ENCODE data around the gene EXOC7.
"Not testable (repeated sequence)": the region's sequence is repeated elsewhere in the genome, so short reads cannot be mapped to it uniquely, and the experiment has no call there.

EXOC7 gene

DNA sequence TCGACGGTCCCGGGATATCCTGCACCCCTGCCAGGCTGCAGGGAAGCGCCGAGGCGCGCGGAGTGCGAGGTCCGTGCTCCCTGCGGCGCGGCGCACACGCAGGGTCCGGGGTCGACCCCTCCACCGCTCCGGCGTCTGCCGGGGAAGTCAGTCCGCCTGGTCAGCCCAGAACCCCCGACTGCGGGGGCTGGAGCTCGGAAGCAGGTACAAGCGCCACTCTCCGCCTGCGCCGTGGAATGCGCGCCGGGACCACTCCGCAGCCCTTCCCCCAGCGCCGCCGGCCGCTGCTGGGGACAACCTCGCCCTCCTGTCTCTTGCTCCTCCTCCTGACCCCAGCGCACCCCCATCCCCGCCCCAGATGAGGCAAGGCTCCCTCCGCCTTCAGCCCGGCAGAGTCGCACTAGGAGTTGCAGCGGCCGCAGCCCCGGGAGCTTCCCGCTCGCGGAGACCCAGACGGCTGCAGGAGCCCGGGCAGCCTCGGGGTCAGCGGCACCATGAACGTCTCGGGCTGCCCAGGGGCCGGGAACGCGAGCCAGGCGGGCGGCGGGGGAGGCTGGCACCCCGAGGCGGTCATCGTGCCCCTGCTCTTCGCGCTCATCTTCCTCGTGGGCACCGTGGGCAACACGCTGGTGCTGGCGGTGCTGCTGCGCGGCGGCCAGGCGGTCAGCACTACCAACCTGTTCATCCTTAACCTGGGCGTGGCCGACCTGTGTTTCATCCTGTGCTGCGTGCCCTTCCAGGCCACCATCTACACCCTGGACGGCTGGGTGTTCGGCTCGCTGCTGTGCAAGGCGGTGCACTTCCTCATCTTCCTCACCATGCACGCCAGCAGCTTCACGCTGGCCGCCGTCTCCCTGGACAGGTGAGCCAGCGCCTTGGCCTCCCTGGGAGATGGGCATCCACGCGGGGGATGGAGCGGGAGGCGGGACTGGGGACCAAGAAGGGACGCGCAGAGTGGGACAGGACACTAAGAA lies 28.9 kb downstream of the EXOC7 start, which contains the start of gene GALR2:
Gene GALR2, plus strand, starts transcription at position 392 of the 974 bp plus-strand sequence. Its CDS starts 103 bp downstream, at position 495.
- DNase-seq = no peak

DNA sequence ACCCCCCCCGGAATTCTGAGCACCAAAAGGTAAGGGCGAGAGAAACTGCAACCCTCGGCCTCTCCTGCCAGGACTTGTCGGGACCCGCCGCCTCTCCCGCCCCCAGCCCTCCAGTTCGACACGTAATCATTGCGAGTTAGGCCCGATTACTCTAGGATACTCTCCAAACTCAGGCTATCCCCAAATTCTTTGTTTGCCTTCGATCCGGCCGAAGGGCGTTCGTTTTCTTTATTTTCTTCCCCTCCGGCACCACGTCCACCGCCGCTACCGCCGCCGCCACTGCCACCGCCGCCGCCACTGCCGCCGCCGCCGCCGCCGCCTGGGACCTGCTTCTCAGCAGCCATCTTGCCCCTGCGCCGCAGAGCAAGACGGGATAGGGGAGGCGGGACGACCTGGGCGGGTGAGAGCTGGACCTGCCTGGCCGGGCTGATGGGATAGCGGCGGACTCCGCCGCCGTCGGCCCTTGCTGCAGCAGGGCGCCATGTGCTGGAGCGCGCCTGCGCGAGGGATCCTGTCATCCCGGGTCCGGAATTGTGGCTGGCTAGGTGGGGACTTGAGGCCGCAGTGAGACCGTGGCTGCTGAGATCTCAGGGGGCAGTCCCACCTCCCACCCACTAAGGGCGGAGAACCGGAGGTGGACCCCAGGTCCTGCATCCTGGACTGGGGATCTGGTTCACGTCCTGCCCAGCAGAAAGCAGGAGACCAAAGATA lies 31.3 kb downstream of the EXOC7 start, which contains the start of gene SRP68:
Gene SRP68, minus strand, starts transcription at position 370 of the 711 bp plus-strand sequence. Its CDS starts 26 bp downstream, at position 344.
- peak; percentile 81 for DNase-seq

DNA sequence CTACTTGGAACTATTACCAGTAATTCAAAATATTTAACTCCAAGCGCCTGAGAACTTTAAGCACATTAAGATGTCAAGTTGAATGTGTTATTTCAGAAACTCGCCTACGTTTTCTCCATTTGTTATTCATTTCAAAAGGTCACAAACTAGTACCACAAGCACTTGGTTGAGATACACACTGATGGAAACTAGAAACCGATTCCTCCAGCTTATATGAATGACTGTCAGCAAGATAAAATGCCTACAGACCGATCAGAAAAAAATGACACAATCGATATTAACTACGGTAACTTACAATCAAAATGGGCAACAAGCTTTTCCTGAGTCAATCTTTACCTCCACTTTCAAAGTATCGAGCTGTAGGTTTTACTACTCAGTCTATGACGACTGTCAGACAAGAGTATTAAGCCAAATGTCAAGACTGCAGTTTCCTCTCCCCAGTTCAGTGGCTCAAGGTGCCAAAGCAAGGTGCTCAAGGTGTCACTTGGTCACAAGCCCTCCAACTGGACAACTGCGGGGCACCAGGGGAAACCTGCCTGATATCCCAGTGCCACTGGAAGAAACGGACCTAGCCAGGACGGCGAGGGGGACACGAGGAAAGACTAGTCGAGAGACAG lies 31.9 kb downstream of the EXOC7 start:
- no peak for DNase-seq

DNA sequence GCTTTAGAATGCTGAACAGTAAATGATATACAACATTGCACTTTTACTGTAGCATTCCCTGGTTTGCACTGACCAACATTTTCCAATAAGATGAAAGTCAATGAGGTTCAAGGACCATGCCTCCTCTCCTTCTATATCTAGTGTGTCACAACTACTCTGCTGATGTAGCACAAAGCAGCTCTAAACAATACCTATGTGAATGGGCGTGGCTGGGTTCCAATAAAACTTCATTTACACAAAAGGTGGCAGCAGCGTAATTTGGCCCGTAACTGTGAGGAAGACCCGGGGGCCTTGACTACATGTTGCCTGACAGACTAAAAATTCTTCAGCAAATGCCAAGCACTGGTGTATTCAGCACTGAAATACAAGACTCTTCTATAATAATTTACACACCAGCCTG lies 37.8 kb downstream of the EXOC7 start:
- no peak for DNase-seq

DNA sequence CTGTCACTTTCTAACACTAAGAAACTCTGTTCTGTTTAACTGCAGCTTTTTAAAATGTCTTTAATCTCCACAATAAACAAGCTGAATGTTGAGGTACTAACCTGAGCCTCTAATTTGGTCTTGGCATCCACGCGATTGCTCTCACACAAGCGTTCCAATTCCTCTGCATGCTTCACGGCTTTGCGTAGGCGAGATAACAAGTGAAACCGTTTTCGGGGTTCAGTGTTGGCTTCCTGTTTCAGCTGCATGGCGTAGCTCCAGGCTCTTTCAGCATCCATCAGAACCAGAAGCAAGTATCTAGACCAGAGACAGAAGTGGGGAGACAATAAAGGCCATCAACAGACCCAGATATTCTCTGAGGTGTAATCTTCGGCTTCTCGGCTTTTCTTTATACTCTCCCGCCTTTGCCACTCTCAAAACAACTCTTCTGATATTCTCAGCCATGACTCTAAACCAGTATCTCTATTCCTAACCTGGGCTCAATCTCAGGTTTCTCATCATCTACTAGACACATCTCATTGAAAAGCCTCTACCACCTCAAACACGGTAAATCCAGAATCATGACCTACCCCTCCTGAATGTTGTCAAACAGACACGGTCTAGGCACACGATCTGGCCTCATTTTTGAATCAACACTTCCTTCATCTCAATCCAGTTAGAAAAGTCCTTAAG lies 39.6 kb downstream of the EXOC7 start:
- DNase-seq = peak; percentile 34

DNA sequence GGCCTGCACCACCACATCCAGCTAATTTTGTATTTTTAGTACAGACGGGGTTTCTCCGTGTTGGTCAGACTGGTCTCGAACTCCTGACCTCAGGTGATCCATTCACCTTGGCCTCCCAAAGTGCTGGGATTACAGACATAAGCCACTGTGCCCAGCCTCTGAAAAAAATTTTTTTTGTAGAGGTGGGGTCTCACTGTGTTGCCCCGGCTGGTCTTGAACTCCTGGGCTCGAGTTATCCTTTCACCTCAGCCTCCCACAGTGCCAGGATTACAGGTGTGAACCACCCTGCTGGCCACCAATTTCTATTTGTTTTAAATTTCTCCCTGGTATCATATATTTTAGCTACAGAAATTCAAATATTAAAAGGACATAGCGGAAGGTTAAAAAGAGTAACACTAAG lies 45.3 kb downstream of the EXOC7 start:
- not testable (repeated sequence) for DNase-seq

DNA sequence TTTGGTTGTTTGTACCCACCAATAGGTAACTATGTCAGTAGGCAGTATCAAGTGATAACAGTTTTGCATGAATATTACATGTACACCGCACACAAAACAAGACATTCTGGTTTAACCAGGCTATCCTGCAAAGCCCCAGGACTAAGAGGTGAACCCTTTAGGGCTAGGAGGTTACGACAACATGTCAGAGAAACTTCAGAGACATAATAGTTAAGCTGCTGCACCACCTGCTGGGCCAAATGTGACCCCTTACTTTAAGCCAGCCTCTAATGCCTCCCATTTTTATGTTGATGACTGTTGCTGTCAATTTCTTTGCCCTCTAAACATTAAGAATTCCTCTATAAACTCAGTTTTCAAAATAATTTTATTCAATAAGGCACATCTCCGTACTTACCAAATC lies 46.7 kb downstream of the EXOC7 start:
- DNase-seq = no peak

DNA sequence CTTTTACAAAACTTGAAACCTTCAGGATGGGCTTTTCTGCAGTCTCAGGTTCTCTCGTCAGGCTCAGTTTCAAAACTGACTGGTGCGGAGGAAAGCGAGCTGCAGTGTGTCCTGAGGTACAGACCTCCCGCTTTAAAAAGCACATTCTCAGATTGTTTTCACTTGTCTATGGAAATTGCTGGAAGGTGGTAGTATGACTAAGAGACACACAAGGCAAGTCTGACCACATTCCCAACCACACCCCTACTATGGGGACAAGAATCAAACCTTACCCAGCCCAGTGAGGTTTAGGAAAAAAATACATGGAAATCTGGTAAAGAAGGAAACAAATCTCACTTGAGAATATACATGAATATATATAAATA lies 49.5 kb downstream of the EXOC7 start:
- DNase-seq = no peak

DNA sequence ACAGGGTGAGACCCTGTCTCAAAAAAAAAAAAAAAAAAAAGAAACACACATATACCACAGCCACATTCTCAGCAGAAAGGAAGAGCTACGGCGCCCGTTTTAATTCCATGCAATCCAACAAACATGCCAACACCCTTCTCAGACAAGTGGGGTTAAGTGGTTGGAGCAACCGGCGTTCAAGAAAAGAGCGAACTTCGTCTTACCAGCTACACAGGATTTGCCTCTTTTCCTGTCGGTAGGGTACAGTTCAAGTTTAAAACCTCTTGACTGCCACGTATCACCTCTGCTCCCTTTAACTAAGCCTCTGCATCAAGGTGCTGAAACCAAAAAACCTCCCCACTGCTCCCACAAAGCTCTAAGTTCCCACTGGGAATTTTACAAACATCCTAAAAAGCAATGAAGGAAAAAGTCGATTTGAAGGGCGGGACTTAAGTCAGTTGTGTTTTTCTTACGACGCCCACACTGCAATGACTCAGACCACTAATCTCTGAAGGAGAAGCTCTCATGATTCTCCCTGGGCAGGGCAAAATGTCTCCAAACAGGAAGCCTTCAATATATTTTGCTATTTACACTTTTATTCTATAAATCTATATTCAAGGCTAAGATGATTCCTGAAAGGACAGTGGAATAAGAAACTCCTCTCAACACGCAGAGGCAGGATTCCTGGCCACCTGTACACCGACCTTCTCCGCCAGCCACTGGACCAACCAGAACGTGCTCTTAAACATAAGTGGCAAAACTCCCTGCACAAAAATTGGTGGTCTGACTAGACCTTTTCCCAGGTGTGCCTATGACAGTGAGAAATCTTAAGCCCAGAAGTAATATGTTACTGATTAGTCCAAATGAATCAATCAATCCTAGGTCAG lies 50.1 kb downstream of the EXOC7 start:
- DNase-seq = no peak

DNA sequence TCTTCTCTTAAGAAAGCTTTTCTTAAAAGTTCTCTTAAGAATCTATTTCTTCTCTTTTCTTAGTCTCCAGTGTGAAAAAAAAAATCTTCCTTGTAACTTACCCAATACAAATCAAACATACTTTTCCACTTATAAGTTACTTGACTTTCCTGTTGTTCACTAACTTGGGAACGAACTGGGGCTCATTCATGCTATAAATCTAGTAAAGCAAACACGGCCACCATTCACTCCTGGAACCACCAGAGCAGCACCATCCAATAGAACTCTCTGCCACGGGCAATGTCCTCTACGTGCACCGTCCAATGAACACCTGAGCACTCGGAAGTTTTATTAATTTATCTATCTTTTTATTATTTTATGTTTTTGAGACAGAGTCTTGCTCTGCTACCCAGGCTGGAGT lies 52.0 kb downstream of the EXOC7 start:
- DNase-seq = no peak

DNA sequence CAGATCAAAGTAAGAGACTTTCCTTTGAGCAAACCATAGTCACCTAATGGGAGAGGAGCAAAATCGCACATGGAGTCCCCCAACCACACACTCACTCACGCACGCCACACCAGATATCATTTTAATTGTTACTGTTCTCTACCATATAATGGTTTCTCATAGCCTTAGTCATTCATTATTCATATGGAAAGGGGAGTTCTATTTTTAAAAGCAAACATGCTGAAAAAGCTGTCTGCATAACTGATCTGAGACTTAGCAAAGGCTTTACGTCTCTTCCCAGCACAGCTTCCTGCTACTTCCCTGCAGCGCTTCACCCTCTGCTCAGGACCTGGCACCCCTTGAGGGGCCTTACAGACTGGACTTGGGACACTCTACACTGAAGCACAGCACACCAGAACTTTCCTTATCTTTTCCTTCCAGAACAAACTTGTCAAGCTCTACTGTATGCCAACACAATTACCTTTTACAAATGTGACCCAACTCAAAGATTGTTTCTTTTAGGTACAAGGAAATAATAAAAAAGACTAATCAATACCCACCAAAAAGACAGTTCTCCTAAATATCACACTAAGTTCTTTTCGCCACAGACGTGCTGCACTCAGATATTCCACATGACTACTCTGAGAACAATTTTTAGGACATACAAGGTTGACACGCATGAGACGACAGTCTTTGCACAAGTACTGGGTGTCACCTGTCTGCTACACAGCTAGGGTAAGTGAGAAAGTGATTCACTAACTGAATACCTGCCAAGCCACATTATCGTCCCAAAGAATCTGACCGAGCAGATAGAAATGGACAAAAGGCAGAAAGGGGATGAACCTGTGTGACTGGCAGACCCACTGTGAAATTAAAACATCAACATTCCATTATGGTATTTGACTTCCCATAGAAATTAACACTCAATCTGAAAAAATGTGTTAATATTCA lies 52.8 kb downstream of the EXOC7 start:
- DNase-seq = no peak

DNA sequence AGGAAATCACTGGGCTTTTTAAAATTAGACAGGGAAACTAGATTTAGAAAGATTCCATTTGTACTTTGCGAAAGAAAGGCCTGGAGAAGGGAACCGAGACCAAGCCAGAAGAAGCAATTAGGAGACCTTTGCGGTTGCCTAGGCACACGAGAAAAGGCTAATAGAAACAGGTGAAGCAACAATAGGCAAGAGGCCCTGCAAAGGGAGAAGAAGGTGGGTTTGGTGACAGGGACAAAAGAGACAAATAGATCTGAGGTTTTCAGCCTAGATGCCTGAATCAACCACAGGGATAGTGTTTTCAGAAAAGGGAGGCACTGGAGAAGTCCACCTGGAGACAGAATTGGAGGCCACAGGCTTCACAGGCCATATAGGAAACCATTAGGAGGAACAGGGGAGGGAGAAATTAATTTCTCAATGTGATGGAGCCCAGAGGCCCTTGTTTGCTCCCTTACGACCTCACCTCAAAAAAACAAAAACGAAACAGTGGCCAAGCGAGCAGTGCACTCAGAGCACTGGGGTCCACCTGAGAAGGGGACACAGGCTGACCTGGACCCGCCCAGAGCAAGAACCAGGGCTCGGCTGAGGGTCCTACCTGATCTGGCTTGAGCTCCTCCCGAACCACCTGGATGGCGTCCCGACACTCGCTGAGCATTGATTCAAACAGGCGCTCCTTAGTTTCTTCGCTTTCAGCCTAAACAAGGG lies 53.6 kb downstream of the EXOC7 start:
- DNase-seq = no peak

DNA sequence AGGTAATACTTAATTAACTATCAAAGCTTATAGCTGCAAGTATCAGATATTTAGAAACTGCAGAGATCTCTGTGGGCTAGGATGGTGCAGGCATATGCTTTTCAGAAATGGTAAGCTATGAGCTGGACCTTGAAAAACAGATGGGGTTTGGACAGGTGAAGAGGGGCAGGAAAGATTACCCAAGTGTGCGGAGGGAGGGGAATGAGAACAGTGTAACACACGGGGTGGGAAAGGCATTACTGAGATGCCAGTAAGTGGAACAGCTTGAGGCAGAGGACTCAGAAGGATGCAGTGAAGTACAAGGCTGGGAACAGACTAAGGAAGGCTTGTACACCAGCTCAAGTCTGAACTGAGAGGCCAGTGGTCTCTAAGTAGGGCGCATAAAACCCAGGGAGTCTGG lies 54.3 kb downstream of the EXOC7 start:
- no peak for DNase-seq

DNA sequence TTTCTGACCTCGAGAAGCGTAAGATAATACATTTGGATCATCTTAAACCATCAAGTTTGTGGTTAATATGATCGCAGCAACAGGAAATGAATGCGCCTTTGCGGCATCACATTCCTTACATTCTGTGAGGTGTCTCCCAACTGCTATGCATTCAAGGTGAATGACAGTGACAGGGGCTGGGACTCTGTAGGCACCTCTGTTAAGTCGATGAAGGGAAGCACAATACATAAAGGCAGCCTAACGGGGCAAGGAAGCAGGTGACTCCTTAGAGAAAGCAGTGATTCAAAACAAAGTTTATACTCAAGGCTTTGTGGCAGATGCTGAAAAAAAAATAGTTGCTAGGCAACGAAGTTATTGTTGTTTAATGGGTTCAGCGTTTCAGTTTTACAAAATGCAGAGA lies 54.9 kb downstream of the EXOC7 start:
- DNase-seq = no peak

DNA sequence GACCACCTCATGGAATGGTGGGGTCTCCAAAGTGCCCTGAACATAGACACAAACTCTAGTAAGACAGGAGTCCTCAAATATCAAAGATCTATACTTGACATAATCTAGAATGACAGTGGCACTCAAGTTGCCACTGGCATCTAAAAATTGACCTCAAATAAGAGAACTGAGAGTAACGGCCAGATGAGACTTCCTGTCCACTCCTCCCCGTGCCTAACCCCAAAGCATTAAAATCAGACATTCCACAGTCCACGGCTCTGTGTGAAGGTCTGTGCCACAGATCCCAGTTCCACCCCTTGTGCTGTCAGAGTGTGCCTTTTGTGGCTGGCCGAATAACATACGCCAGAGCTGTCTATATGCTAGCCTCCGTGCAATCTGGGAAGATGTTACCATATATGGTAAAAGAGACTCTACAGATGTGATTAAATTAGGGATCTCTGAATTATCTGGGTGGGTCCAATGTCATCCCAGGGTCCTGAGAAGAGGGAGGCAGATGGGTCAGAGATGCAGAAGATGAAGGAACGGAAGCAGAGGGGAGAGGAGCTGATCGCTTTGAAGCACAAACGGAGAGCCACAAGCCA lies 55.5 kb downstream of the EXOC7 start:
- DNase-seq = no peak

DNA sequence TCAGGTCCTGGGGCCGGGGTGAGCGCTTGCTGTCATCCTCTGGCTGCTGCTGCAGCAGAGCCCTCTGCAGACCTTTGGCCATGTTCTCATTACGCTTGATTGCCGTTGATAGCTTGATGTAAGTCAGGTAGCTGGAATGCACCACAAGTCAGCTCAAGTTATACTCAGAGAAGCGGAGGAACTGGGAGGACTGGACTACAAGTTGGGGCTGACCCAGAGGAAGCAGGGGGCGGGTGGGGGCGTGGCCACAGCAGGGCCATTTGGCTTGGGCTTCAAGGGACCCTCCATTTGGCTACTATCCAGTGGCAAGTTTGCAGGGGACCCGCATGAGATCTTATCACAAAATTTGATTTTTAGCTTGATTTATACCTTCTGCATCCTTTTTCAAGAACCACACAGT lies 57.5 kb downstream of the EXOC7 start:
- no peak for DNase-seq

DNA sequence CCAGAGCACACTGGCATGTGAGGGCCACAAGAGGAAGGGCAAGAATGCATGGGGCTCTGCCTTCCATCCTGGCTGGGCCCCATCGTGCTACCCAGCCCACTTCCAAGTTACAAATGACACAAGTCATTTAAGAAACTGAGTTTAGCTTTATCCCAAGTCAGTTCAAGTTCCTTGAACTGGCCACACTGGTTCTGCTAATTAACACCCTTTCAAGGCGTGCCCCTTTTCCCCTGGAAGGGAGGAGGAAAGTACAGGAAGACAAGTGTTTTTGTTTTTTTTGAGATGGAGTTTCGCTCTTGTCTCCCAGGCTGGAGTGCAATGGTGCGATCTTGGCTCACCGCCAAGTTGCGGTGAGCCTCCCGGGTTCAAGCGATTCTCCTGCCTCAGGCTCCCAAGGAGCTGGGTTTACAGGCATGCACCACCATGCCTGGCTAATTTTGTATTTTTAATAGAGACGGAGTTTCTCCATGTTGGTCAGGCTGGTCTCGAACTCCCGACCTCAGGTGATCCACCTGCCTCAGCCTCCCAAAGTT lies 59.0 kb downstream of the EXOC7 start:
- DNase-seq = not testable (repeated sequence)

DNA sequence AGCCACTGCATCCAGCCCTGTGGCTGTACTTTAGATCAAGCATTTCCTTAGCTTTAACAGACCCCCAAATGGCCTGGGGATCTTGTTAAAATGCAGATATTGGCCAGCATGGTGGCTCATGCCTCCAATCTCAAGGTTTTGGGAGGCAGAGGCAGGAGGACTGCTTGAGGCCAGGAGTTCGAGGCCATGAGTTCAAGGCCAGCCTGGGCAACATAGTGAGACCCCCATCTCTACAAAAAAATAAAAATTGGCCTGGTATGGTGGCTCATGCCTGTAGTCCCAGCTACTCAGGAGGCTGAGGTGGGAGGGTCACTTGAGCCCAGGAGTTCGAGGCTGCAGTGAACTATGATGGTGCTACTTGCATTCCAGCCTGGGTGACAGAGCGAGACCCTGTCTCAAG lies 60.7 kb downstream of the EXOC7 start:
- DNase-seq = not testable (repeated sequence)

DNA sequence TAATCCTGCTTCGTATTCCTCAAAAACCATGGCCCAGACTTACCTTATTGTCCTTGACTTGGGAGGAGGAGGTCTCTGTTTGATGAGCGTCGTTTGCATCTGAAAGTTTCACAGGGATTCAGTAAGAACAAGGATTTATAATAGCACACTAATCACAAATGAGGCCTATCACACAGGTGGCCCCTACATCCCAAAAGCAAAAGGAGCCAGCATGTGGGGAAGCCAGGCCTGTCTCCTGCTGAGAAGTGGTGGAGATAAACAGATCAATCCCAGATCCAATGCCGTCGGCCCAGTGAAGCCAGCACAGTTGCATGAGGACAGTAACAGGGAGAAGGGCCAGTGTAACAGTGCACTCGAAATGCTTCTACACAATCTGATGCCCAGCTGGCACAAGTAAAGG lies 63.2 kb downstream of the EXOC7 start:
- DNase-seq = no peak
